GM10847 (cell line): ENCODE data around the gene NKD1.

Experiments used
- POLR2A ChIP-seq: IDR thresholded peaks from 2 replicates; pipeline ENCODE4 v1.6.1; 2011; ENCODE audit not compliant: insufficient read length; ENCODE audit errors: extremely low read depth

The NKD1 gene, protein sequence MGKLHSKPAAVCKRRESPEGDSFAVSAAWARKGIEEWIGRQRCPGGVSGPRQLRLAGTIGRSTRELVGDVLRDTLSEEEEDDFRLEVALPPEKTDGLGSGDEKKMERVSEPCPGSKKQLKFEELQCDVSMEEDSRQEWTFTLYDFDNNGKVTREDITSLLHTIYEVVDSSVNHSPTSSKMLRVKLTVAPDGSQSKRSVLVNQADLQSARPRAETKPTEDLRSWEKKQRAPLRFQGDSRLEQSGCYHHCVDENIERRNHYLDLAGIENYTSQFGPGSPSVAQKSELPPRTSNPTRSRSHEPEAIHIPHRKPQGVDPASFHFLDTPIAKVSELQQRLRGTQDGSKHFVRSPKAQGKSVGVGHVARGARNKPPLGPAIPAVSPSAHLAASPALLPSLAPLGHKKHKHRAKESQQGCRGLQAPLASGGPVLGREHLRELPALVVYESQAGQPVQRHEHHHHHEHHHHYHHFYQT

DNA sequence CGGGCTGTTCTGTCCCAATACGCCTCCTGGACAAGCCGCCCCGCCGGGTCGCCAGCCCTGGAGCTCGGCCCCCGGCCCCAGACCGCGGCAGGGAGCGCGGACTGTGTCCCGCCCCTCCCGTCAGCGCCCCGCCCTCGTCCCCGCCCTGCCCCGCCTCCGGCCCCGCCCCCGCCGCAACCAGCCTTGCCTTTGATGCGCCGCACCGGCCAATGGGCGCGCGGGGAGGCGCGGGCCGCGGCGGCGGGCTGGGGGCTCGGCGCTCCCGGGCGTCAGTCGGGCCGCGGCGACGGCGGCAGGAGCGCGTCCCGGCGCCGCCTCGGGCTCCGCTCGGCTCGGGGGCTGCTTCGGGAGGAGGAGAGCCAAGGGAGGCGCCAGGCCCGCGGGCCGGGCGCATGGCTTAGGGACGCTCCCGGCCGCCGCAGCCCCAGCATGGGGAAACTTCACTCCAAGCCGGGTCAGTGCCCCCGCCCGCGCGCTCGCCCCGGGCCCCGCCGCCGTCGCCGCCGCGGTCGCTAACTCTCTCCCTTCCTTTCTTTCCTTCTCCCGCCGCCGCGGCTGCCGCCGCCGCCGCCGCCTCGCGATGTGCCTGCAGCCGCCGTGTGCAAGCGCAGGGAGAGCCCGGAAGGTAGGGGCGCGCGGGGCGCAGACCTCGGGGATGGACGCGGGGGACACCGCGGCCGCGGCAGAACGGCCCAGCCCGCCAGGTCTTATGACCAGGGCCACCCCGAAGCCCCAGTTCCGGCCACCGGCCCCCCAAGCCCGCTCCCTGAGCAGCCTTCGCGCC, at the start of gene NKD1:
NKD1 (plus strand) TSS at position 272 of the 784 bp plus-strand sequence; CDS start at position 430, 158 bp downstream.
- TF ChIP-seq POLR2A = no peak

DNA sequence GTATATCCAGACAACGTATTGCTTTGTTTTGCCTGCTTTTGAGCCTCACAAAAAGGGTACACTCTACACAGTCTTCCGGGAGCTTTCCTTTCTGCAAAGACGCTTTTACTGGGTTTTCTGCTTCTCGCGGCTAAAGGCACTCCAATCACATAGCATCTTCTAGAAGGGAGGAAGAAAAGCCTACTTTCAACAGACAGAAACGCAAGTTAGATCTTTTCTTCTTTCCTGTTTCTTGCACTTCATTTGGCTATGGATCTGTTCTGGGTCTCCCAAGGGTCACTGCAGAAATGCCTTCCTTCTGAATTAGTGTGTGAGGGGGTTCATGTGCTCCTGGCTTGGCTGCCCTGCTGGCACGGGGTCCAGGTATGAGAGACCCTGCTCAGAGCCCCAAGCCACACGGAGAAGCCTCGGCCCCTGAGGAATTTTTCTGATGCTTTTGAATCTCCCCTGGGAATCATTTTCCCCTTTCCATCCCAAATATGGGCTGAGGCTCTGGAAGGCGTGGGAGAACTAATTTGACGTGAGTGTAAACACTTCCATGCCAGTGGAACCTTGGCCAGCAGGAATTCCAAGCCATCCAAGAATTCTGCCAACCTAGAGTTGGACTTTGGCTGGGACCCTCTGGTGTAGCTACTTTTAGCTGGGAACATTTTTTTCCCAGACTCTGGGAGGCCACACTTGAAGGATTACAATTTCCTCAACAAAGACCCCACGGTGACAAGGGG, 49.6 kb upstream of the NKD1 start:
- TF ChIP-seq POLR2A = no peak

DNA sequence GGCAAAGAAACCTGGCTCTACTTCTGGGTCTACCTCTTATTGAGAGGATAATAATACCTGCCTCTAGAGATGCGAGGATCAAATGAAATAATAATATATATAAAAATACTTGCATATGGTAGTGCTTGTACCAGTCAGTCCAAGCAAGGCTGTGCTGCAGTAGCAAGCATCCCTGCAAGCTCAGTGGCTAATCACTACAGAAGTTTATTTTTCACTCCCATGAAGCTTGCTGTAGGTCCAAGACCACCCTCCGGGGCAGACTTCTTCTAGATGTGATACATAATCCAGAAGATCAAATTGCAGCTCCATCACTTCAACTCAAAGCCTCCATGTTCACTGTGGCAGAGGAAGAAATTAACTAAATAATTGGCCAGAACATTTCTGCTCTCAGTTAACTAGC, 48.9 kb upstream of the NKD1 start:
- TF ChIP-seq POLR2A = no peak

DNA sequence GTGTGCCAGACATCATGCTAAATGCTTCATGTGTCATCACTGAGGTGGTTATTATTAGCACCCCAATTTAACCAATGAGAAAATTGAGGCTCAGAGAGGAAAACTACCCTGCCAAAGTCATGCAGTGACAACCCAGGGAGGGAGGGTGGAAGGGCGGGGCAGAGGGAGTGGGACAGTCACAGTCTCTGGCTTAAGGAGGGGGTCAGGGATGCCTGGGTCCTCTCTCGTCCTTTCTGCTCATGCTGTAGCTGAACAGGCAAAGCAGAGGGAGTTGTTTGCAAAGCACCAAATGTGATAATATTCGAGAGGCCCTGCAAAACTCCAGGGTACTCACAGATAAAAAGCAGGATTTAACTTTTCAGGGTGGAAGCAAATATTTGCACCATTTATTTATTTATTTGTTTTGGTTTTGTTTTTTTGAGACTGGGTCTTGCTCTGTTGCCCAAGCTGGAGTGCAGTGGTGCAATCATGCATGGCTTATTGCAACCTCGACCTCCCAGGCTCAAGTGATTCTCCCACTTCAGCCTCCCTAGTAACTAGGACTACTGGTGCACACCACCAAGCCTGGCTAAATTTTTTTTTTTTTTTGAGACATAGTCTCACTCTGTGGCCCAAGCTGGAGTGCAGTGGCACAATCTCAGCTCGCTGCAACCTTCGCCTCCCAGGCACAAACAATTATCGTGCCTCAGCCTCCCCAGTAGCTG, 47.9 kb upstream of the NKD1 start:
- no peak for TF ChIP-seq POLR2A

DNA sequence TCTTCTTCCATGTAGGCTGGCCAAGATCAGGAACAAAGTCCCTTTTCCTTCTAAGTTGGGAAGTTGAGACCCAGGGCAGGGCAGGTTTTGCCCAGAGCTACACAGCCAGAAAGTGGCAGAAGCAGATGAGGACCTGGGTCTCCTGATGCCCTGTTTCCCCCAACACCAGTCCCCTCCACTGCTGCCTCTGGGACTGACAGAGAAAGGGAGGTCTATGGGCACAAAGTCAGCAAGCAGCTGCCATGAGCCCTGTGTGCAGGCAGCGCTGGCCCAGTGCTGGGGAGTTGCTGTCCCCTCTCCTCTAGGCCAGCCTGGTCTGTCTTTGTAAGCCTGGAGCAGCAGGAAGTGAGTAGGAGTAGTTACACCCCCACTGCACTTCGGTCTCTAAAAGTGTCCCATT, 46.9 kb upstream of the NKD1 start:
- TF ChIP-seq POLR2A = no peak

DNA sequence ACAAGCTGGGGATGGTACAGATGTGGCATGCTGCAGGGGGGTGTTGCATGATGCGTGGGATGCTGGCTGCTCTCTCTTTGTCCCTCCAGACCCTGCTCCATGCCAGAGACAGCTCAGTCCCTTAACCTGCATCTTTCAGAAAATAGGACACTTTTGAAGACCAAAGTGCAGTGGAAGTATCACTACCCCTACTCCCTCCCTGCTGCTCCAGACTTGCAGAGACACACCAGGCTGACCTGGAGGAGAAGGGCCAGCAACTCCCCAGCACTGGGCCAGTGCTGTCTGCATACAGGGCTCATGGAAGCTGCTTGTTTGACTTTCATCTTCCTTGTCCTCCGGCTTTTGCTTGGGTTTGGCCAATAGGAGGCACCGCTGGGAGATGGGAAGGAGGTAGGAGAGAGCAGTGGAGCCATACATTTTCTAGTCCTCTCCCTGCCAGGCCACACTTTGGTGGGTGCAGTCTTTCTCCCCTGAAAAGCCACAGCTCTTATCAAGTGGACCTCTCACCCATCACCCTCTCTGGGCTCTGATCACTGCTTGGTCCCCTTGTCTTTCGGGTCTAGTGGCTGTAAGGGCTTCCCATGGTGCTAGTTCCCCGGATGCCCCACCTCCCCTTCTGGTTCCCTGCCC, 46.1 kb upstream of the NKD1 start:
- no peak for TF ChIP-seq POLR2A

DNA sequence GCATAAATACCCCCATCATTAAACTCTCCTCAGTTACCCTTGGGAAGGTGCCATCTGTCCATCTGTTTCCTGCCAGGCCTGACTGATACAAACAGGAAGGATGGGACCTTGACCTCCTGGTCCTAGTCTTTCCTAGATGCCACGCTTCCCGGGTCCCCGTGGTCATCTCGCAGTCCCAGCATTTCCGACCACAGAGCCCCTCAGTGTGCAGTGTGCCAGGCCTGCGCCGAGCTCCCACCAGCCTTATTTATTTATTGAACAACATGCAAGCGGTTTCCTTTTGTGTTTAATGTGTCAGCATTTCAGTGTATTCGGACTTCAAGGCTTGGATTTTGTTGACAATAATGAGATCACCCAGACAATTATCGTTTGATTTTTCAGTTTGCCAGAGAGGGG, 45.6 kb upstream of the NKD1 start:
- TF ChIP-seq POLR2A = no peak

DNA sequence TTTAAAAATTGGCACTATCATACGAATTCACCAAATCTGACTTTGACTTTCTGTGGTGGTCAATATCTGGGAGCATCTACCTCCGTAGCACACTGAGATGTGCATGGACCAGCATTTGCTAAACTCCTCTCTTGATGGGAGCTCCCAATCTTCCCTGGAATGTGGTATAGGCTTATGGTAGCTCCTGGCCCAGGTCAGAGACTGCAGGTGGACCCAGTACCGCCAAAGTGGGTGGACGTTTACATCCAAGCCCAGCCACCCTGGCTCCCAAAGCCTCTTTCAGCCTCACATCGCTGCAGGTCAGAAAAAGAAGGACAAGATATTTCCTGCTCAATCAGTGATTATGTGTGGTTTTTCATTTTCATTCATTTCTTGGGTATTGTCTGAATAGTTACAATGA, 43.1 kb upstream of the NKD1 start:
- TF ChIP-seq POLR2A = no peak

DNA sequence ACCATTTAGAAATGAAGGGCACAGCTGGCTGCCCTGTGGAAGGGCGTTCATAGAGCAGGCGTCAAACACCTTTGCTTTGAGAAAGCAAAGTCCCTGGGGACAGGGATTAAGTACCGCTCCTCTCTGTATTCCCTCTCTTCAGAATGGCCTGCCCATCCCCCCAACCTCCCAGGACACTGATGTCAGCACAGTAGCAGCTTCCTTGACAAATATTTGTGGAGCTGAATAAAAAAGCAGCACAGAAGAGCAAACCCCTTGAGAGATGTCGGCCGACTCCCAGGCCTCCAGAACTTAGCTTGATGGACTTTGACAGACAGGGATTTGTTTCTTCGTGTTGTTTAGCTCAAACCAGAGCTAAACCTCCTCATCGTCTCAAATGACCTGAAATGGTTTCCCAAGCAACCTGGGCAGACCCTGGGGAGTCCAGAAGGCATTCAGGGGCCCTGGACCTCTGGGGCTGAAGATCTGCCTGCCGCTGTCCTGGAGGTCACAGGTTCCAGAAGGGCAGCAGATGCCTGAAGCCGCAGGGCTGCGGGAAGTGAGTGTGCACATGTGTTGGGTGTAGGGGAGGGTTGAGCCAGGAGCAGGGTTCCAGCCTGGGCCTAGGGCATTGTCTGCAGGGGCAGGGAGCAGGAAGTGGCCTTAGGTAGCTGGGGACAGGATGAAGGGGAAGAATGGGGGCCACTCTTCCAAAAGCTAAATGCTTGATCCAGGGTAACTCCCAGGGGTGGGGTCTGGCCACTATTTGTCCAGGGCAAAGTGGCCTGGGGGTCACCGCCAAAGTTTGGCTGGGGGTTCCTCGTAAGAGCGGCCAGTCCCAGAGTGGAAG, 42.3 kb upstream of the NKD1 start:
- no peak for TF ChIP-seq POLR2A

DNA sequence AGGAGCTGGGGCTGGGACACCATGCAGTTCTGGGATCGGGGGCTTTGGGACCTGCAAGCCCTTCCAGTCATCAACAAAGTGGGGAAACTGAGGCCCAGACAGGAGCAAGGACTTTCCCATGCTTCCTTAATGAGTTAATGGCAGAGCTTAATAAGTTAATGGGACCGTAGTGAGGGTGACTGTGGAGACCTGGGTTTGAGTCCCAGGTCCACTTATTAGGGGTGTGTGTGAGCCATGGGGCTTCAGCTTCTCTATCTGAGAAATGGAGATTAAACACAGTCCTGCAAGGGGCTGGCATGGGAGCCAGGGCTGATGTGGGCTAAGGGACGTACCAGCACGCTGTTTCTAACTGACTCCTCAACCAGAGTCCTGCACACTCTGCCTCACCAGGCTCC, 41.7 kb upstream of the NKD1 start:
- TF ChIP-seq POLR2A = no peak

DNA sequence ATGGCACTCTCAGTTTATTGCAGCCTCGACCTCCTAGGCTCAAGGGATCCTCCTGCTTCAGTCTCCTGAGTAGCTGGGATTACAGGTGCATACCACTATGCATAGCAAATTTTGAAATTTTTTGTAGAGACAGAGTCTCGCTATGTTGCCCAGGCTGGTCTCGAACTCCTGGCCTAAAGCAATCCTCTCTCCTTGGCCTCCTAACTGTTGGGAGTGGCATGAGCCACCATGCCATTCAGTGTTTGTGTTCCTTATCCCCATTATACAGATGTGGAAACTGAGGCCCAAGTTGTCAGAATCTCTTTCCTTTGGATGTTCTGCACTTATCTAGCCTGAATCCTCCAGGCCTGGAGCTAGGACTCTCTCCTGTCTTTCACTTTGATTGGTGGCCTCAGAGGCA, 40.8 kb upstream of the NKD1 start:
- no peak for TF ChIP-seq POLR2A

DNA sequence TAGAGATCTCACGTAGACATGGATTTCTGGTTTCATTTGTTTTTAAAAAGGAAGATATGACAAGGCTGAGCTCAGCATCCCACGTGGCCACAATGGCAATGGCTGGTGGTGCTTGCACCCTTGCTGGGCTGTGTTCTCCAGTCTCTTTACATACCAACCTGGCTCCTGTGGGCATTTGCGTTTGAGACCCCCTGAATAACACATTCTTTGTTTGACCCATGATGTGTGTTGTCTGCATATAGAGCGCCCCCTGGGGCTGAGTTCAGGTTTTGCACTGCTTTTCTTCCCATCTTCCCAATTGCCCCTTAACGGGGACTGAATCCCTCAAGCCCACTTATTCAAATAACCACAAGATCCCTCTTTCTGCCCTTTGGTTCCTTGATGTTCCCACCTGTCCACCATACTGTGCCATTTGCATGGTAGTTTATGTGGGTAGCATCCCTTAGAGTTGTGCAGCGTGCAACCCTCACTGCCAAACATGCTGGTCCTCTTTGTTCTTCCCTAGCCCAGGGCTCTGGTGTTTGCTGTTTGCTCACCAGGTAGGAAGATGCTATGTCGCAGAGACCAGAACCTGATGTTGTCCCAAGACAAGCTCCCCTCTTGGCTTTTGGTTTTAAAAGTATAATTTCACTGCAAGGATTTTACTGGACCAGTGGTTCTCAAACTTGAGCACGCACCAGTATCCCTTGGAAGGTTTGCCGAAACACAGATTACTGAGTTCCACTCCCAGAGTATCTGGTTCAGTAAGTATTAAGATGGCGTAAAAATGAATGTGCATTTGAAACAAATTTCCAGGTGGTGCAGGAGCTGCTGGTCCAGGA, 38.5 kb upstream of the NKD1 start:
- no peak for TF ChIP-seq POLR2A

DNA sequence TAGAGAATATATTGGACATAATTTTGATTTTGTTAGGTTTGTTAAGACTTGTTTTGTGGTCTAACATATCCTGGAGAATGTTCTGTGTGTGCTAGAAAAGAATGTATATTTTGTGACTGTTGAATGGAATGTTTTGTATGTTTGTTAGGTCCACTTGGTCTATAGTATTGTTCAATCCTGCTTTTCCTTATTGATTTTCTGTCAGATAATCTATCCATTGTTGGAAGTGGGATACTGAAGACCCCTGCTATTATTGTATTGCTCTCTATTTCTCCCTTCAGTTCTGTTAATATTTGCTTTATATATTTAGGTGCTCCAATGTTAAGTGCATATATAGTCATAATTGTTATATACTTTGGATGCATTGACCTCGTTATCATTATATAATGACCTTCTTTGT, 33.0 kb upstream of the NKD1 start:
- no peak for TF ChIP-seq POLR2A
